Measurements from ENCODE around the gene SIGLEC12.

SIGLEC12 gene
- 0 reads per million in 2 experiments for total RNA-seq

GRCh38 chr19:51501594-51502263 lies at the start of gene SIGLEC12:
Gene SIGLEC12 (minus strand): TSS chr19:51501800. CDS start chr19:51501733, 67 bp downstream.
- DNase-seq (ENCODE audit: low read depth) = no peak

- DNase-seq (ENCODE audit: low read depth) = no peak
Observed at GRCh38 chr19:51550848-51551672, 49.5 kb upstream of the SIGLEC12 start.

- no peak for DNase-seq (ENCODE audit: low read depth)
Observed at GRCh38 chr19:51549533-51550324, 48.1 kb upstream of the SIGLEC12 start.

GRCh38 chr19:51548891-51549305 lies 47.3 kb upstream of the SIGLEC12 start:
- DNase-seq (ENCODE audit: low read depth) = no peak

GRCh38 chr19:51548213-51548651 lies 46.6 kb upstream of the SIGLEC12 start:
- DNase-seq (ENCODE audit: low read depth) = no peak

GRCh38 chr19:51547397-51548212 lies 46.0 kb upstream of the SIGLEC12 start:
- no peak for DNase-seq (ENCODE audit: low read depth)

- DNase-seq (ENCODE audit: low read depth) = no peak
Observed at GRCh38 chr19:51546650-51547396, 45.2 kb upstream of the SIGLEC12 start.

GRCh38 chr19:51546107-51546649 lies 44.6 kb upstream of the SIGLEC12 start:
- no peak for DNase-seq (ENCODE audit: low read depth)

GRCh38 chr19:51544038-51544437 lies 42.4 kb upstream of the SIGLEC12 start:
- no peak for DNase-seq (ENCODE audit: low read depth)

- no peak for DNase-seq (ENCODE audit: low read depth)
Observed at GRCh38 chr19:51542699-51543098, 41.1 kb upstream of the SIGLEC12 start.

- DNase-seq (ENCODE audit: low read depth) = no peak
Observed at GRCh38 chr19:51541458-51542357, 40.1 kb upstream of the SIGLEC12 start.

- no peak for DNase-seq (ENCODE audit: low read depth)
Observed at GRCh38 chr19:51539821-51540366, 38.3 kb upstream of the SIGLEC12 start.

GRCh38 chr19:51535535-51535934 lies 33.9 kb upstream of the SIGLEC12 start:
- DNase-seq (ENCODE audit: low read depth) = no peak

- no peak for DNase-seq (ENCODE audit: low read depth)
Observed at GRCh38 chr19:51531349-51532315, 30.0 kb upstream of the SIGLEC12 start, which contains the start of gene SIGLEC6. Gene SIGLEC6 (minus strand): TSS chr19:51531670. CDS start chr19:51531648, 22 bp downstream.

- no peak for DNase-seq (ENCODE audit: low read depth)
Observed at GRCh38 chr19:51530616-51531015, 29.0 kb upstream of the SIGLEC12 start.

- DNase-seq (ENCODE audit: low read depth) = no peak
Observed at GRCh38 chr19:51529301-51529700, 27.7 kb upstream of the SIGLEC12 start.

- DNase-seq (ENCODE audit: low read depth) = no peak
Observed at GRCh38 chr19:51525651-51526050, 24.1 kb upstream of the SIGLEC12 start.

All from T follicular helper cell (primary cell).